Activated CD8-positive, alpha-beta memory T cell treated with anti-CD3 and anti-CD28 coated beads for 48 hours (primary cell): ENCODE measurements around the gene NTMT2.

Experiments
- DNase-seq, 3 experiments: peaks; one replicate each; pipeline ENCODE4 v3.0.0-alpha.2; 2020; ENCODE audit warnings: low read depth in 2 of 3, low spot score in 2 of 3

NTMT2 gene

GRCh38 chr1:170205301-170205700 is 59.5 kb downstream of the NTMT2 start:
- no peak for DNase-seq

DNA sequence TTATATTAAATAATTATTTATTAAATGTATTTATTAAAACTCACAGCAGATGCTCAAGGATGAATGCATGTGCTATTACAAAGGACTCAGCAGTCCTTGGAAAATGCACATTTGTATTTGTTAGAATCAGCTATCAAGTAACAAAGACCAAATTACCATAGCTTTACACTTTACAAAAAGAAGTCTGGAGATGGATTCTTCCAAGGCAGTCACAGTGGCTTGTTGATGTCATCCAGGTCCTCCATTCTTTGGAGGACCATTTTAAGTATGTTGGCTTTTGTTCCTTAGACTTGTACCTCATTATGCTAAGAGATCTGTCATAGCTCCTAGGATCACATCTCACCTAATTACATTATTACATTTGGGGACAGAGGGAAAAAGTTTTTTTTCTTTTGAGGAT is 63.4 kb downstream of the NTMT2 start:
- no peak for DNase-seq

DNA sequence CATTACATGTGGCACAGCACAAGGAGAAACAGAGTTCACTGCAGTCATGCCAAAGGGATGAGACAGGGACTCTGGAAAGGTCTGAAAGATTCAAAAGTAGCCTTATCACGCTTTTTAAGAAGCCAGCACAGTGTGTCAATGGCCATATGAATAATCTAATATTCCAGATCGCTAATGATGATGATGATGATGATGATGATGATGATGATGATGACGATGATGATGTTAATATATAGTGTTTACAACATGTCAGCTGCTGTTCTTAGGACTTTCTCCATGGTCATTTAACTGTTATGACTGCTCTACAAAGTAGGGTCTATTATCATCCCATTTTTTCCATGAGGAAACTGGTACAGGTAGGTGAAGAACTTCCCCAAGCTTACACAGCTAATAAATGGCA is 64.4 kb downstream of the NTMT2 start:
- DNase-seq, result no peak

GRCh38 chr1:170213596-170213995 is 67.8 kb downstream of the NTMT2 start:
- no peak for DNase-seq

GRCh38 chr1:170214117-170215032 is 68.6 kb downstream of the NTMT2 start:
- DNase-seq, result no peak

- no peak for DNase-seq
Measured at GRCh38 chr1:170215072-170215885, 69.5 kb downstream of the NTMT2 start.

- DNase-seq, result no peak
Measured at GRCh38 chr1:170217517-170218256, 71.9 kb downstream of the NTMT2 start.

DNA sequence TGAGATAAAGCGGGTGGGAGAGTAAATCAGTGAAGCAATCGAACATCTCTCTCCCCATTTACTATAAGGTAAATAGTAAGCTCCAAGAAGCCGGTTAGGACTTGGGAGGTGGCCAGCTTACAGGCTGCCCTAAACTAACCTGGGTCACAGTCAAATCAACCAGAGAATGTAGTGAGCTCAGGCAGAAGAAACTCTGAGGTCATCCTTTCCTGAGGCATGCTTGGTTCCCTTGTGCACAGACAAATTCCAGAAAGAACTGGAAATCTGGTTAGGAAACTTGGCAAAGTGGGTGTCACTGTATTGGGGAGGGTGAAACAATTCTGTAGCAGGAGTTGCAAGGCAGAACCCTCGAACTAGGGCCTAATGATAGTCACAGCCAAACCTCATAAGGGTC is 72.5 kb downstream of the NTMT2 start:
- DNase-seq, result no peak
